GM12864 (cell line): Measurements from ENCODE around the gene LGALSL.

Experiments used
- DNase-seq: peaks from one replicate; pipeline ENCODE4 v3.0.0-alpha.2; 2011; ENCODE audit warnings: low read depth
- H3K4me3 ChIP-seq: 2 replicates; pipeline ENCODE4 v1.5.1; 2011; ENCODE audit warnings: mild to moderate bottlenecking, low read depth, low read length, control low read depth
- CTCF ChIP-seq: IDR thresholded peaks from 2 replicates; pipeline ENCODE4 v1.5.1; 2011; ENCODE audit warnings: low read depth, mild to moderate bottlenecking, moderate library complexity, low read length, control low read depth, inconsistent platforms; ENCODE audit errors: missing control alignments

Gene LGALSL

GRCh38 chr2:64491426-64491825, 37.5 kb downstream of the LGALSL start:
- no peak overlapping the region for H3K4me3 ChIP-seq
- no peak for DNase-seq
- no peak for TF ChIP-seq CTCF

GRCh38 chr2:64492272-64492671, 38.3 kb downstream of the LGALSL start:
- TF ChIP-seq CTCF: no peak
- H3K4me3 ChIP-seq: no peak overlapping the region
- DNase-seq: no peak

- no peak overlapping the region for H3K4me3 ChIP-seq
- TF ChIP-seq CTCF: no peak
- no peak for DNase-seq
Observed at GRCh38 chr2:64492821-64493220, 38.9 kb downstream of the LGALSL start.

- DNase-seq: no peak
- TF ChIP-seq CTCF: no peak
- H3K4me3 ChIP-seq: no peak overlapping the region
Observed at GRCh38 chr2:64493788-64494187, 39.8 kb downstream of the LGALSL start.

GRCh38 chr2:64498438-64498837, 44.5 kb downstream of the LGALSL start:
- no peak for TF ChIP-seq CTCF
- no peak for DNase-seq
- H3K4me3 ChIP-seq: no peak overlapping the region

- DNase-seq: no peak
- TF ChIP-seq CTCF: no peak
- H3K4me3 ChIP-seq: no peak overlapping the region
Observed at GRCh38 chr2:64500549-64500948, 46.6 kb downstream of the LGALSL start.

- H3K4me3 ChIP-seq: no peak overlapping the region
- DNase-seq: no peak
- TF ChIP-seq CTCF: no peak
Observed at GRCh38 chr2:64501946-64502345, 48.0 kb downstream of the LGALSL start.
